Epithelial cell of umbilical artery (primary cell): ENCODE measurements around the gene AGPAT1. TPM values are rescaled to one million over a fixed set of nuclear protein-coding genes. Genes with fewer than 3 reads are reported as not detected.

Source experiments
- total RNA-seq: library from RNA; depleted of rRNA; stranded (reverse); fragments of >200 nt; gene quantifications from 2 replicates; pipeline ENCODE4 v1.2.3, GENCODE V29; 2014

Gene AGPAT1, protein sequence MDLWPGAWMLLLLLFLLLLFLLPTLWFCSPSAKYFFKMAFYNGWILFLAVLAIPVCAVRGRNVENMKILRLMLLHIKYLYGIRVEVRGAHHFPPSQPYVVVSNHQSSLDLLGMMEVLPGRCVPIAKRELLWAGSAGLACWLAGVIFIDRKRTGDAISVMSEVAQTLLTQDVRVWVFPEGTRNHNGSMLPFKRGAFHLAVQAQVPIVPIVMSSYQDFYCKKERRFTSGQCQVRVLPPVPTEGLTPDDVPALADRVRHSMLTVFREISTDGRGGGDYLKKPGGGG
- total RNA-seq: 5.3 and 8.1 TPM in 2 replicates

DNA sequence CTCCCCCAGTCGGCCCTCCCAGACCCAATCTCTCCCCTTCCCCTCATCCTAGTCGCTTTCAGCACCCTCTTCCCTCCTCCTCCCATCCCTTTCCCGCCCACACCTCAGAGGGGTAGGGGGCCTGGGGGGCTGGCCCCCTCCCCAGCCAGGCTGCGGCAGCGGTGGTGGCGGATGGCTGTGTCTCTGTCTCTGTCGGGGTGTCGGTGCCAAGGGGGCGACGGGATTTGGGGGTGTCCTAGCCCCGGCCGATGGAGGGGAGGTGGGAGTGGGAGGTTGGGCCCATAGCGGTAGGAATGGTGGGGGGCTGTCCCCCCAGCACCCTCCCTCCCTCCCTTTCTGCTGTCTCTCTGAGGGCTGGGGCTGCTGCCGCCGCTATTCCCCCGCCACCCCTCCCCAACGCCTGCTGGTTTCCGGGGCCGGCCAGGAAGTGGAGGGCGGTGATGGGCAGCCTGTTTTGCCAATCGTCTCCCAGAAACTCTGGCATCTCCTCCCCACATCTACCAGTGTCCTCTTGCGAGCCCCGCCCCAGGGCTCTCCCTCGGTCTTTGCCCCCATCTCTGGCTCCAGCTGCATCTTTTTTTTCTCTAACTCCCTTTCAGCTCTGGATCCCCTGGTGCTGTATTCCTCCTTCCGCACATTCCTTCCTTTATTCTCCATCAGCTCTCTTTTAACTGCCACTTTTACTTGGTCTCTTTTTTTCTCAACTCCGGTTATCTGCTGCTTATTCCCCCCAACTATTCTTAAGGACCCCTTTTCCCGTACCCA is at the start of gene AGPAT1:
AGPAT1 (minus strand) TSS at position 374 of the 765 bp plus-strand sequence. CDS start 4,588 bp downstream, outside the sequence.

DNA sequence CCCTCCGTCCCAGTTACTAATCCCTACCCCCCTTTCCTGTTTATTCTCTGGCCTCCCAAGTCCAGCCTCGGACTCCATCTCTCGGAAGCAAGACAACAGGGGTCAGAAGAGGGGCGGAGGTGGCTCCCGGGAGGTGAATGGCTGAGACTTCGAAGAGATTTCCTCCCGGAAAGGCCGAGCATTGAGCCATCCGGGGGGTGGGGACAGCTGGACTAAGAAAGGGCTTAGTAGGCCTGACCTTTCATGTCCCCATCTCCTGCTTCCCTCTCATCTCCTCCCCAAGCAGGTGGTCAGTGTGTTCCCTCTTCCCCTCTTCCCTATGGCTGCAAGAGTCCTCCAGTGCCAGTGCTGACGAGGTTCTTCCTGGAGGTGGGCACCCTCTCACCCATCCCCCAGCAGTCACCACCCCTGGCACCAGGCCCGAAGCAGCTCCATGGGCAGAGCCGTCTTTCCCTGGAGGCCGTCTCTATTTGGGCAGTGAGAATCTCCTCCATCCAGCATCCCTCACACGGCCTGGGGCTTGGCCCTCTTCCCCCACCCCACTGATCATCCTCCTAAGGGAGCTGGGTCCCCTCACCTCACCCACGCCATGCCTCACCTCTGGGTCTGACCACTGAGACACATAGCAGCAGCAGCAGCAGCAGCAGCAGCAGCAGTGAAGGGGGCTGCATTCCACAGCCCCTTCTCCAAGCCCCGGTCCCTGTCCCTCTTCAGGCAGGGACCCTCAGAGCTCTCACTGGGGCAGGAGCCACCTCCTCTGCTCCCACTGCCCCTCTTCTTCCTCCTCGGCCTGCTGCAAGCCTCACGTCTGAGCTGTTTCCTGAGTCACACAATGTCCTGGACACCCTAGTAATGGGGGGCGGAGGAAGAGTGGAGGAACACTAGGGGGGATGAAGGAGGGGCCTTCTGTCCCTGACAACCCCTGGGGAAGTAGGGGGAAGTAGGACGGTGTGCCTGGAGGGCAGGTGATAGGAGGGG is 47.7 kb upstream of the AGPAT1 start, which contains the start of gene NOTCH4:
NOTCH4 (minus strand) TSS at position 810 of the 978 bp plus-strand sequence; CDS start at position 671, 139 bp downstream.

DNA sequence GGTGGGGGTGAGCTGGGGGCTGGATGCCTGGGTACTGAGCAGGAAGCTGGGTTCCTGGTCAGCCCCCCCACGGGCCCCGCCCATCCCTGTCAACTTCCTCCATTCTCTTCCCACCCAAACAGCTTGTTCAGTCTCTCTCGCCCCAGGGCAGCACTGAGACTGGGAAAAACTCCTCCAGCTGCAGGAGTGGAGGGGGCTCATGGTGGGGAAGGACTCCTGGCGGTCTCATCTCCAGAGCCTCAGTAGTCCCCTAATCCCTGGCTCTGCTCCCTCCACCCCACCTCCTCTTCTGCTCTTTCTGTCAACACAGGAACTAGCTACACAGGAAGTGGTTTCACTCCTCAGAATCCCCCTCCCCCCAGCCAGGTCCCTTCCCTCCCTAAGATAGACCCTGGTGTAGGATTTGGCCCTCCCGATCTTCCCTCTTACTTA is 16.7 kb upstream of the AGPAT1 start, which contains the start of gene GPSM3:
GPSM3 (minus strand) TSS at position 36 of the 432 bp plus-strand sequence. CDS start 130 bp downstream, outside the sequence.

DNA sequence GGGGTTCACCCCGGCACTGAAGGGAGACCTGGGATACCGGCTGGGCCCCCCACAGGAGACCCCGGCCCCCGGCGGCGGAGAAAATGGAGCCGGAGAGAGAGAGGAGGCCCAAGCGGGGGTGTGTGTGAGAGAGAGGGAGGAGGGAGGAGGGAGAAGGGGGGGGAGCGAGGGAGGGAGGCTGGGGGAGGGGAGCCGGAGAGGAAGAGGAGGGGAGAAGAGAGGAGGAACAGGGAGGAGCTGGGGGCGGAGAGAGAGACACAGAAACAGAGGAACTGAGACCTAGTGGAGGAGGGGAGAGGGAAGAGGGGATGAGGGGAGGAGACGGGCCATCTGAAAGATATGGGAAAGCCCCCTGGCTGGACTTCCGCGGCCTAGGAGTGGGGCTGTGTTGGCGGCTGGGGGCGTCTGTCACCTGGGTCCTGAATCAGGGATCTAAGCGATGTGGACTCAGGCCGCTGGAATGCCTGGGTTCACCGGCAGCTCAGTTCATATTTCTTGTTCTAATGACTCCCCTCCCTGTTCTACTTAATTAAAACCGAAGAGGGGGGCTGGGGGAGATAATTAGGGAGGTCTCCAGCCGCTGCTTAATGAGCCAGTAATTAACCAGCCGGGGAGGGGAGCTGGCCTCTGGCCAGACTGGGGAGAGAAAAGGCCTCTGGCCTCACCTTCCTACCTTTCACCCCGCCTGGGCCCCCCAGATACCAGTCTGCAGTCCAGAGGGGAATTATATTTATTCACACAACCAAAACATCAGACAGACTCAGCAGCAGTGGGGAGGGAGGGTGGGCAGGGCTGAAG is 14.4 kb upstream of the AGPAT1 start, which contains the start of gene PBX2:
PBX2 (minus strand) TSS at position 149 of the 798 bp plus-strand sequence. CDS start 287 bp downstream, outside the sequence.

DNA sequence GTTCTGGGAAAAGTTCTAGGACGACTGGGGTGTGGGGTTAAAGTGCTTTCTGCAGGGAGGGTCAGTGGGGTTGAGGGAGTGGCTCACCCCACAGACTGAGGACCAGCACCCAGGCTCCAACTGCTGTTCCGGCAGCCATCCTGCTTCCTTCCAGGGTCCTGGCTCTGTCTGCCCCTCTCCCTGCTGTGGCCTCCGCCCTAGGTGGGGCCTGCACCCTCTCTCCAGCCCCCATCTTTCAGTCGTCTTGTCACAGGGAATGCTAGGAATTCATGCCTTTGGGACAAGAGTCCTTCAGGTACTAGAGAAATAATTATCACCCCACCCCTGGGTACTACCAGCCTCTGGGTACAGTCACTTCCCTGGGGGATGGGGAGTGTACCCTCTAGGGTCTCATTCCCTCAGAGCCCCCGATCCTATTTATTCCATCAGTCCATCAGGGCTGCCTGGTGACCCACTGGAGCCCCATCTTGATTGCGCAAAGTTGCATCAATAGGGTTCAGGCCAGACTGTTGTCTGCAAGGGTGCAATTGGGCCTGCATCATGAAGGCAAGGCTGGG is 8.3 kb upstream of the AGPAT1 start, which contains the start of gene AGER:
AGER (minus strand) TSS at position 170 of the 557 bp plus-strand sequence; CDS start at position 139, 31 bp downstream.

DNA sequence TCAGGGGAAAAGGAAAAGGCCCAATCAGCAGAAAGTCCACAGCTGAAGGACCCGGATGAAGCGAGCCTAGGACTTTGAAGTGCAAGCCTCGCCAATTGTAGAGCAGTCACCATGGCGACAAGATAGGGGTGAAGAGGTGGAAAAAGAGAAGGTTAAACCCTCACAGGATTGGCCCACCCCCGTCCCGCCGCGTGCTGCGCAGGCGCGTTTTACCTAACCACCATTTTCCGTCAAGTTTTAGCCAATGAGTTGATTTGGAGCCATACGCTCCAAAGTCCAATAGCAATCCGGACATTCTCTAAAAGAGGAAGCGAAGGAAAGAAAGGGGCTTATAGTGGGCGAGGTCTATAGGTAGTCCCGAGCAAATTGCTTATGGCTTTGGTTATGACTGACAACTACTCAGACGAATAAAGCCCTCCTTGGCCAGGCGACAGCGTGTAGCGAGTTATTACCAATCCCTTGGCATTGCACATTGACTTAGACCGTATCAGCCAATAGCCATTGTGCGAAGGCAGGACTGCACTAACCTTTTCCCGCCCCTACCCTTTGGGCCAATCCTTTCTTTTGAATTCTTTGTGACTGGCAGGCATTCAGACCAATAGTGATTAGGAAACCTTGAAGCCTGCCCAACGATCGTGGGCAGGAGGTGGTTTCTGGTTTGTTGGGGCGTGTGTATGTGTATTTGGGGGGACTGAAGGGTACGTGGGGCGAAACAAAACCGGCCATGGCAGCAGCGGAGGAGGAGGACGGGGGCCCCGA is 2.1 kb upstream of the AGPAT1 start, which contains the start of gene RNF5:
RNF5 (plus strand) TSS at position 618 of the 759 bp plus-strand sequence; CDS start at position 725, 107 bp downstream.

DNA sequence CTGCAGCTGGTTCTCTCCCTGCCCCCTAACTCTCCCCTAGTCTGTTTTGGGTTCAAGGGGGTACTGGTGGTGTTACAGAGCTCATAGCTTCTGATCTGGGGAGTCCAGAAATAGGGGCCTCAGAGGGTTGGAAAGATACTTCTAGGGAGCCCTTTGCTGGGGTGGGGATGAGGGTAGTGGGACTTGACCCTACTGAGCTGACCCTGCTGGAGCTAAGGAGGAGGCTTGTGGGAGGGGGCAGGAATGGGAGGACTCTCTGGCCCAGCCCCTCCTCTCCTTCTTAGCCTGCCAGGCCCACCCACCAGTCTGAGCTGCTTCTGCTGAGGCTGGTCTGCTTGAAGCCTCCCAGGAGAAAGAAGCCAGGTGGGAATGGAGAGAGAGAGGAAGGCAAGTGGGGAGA is 11.6 kb downstream of the AGPAT1 start, which contains the start of gene EGFL8:
EGFL8 (plus strand) TSS at position 301 of the 400 bp plus-strand sequence. CDS start 1,571 bp downstream, outside the sequence.

DNA sequence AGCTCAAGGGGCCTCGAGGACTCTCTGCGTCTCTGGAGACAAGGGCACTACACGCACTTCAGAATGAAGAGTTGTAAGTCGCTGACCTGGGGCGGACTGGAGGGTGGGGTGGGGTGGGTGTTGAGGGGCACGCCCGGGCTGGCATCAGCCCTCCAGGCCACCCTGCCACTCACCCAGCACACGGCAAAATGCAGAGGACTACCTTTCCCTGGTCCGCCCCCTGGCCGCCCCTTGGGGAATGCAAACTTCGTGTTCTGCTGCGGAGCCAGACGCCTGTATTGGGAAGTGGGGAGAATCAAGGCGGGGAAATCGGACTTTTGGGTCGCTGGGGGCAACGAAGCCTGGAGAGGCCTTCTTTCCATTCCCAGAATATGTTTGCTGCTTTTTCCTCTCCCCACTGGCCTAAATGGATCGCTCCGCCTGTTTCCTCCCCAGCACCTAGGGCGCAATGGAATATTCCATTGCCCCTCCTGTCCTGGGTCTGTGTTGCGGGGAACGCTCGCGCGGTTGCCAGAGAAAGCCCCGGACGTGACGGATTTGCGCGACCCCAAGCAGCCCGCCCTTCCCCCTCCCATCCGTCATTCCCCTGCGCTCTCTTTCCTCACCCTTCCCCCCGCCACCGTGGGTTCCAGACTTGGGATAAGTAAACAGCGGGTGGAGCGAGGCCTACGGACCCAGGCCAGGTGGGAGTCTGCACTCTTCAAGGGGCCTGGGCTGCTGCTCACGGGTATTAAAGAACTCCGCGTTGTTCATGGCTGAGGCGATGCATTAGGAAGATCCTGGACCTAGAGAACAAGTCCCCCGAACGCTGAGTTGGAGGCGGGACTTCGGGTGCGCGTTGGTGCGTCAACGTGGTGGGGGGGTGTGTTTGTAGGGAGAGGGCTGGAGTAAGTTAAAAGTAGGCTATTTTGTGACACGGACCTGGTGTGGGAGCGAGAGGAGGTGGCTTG is 22.0 kb downstream of the AGPAT1 start, which contains the start of gene PPT2:
PPT2 (plus strand) TSS at position 578 of the 950 bp plus-strand sequence. CDS start 454 bp downstream, outside the sequence.

DNA sequence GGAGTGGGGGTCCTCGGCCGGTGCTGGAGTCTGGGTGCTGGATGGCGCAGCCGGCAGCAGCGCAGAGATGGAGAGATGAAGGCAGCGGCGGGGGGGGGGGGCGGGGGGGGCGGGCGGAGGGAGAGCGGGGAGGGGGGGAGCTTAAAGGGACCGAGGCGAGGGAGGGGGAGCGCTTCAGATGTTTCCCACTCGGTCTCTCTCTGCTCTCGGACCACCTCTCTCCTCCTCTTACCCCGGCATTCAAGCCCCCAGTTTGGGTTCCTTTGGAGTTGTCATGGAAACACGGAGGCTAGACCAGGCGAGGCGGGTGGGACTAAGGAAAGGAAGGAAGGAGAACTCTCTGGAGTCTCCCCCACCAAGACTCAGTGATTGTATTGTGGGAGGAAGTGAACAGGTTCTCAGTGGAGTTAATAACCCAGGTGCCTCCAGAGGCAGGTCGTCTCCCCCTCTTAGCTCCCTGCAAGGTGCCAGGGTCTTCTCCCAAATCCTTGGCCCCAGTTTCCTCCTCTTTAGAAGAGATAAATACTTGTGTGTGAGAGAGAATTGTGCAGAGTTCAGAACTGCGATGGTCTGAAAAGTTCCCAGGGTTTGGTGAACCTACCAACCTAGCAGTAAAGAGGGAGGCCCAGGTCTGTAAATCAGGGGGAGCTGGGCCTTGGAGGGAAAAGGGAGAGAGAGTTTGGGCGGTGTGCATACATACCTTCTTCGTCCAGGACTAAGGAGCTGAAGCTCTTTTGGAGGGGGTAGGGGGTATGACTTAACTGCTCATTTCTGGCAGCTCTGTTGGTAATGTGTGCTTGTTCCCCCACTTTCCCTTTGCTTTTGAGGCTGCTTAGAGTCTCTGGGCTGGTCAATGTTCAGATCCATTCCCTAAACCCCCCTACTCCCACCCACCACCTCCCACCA is 23.8 kb downstream of the AGPAT1 start, which contains the start of gene PRRT1:
PRRT1 (minus strand) TSS at position 77 of the 906 bp plus-strand sequence. CDS start 112 bp downstream, outside the sequence.

DNA sequence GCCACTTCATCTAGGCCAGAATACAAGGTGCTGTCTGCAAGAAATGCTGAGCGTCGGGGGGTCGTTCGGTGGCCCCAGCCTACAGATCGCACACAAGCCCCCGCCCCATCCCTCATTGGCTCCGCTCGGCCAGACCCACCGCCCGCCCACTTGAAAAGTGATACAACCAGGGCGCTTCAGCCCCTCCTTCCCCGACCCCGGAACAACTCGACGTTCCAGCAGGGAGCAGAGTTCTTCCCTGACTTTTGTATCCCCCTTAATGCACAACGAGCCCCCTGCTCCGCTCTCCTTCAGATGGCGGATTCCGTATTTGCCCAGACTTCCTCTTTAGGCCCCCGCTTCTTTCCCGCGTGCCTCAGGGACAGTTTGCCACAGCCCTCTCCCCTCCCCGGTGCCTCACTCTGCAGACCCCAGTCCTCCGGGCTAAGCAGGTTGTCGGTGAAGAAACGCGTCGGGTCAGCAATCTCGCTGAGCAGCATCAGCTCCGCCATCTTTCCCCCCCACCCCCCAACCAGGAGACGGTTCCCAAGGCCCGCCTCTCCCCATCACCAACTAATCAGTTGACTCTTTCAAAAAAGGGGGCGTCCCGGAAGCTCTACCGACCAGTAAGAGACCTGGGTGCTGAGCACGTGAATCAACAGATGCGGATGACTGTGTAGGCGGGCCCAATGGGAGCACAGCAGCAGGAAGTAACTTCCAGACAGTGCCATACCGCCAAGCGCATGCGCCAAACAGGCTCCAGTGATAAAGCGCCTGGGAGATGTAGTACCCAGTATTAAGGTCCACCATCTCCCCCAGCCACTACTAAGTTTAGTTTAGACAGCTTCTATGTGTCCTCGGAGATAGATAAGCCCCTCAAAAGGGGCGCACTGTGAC is 47.9 kb downstream of the AGPAT1 start, which contains the start of gene ATF6B:
ATF6B (minus strand) TSS at position 530 of the 876 bp plus-strand sequence; CDS start at position 491, 39 bp downstream.

Other genes starting within 250 kb of the AGPAT1 start
- not detected in 2 replicates for gene C2, start 248.4 kb downstream of the AGPAT1 start, total RNA-seq
- gene CFB, start 230.0 kb downstream of the AGPAT1 start, total RNA-seq: 1.3 and 7.9 TPM in 2 replicates
- 118 and 128 TPM in 2 replicates for gene NELFE, start 217.1 kb downstream of the AGPAT1 start, total RNA-seq
- gene SKIC2, start 216.9 kb downstream of the AGPAT1 start, total RNA-seq: 33.7 and 49.4 TPM in 2 replicates
- 10.6 and 12.7 TPM in 2 replicates for gene DXO, start 203.9 kb downstream of the AGPAT1 start, total RNA-seq
- 0.65 and 0.91 TPM in 2 replicates for gene C4A, start 194.0 kb downstream of the AGPAT1 start, total RNA-seq
- 0.32 and 1.1 TPM in 2 replicates for gene C4B, start 161.3 kb downstream of the AGPAT1 start, total RNA-seq
- not detected in 2 replicates for gene CYP21A2, start 137.7 kb downstream of the AGPAT1 start, total RNA-seq
- under 0.01 and 0.15 TPM in 2 replicates for gene TNXB, start 66.7 kb downstream of the AGPAT1 start, total RNA-seq
- 15.3 and 15.7 TPM in 2 replicates for gene ATF6B, start 47.8 kb downstream of the AGPAT1 start, total RNA-seq
- gene FKBPL, start 45.8 kb downstream of the AGPAT1 start, total RNA-seq: 7.4 and 9.7 TPM in 2 replicates
- under 0.01 and 0.30 TPM in 2 replicates for gene PRRT1, start 24.1 kb downstream of the AGPAT1 start, total RNA-seq
- gene PPT2, start 21.9 kb downstream of the AGPAT1 start, total RNA-seq: 22.2 and 36.1 TPM in 2 replicates
- 0.65 and 1.4 TPM in 2 replicates for gene EGFL8, start 11.5 kb downstream of the AGPAT1 start, total RNA-seq
- 44.2 and 47.7 TPM in 2 replicates for gene RNF5, start 2.3 kb upstream of the AGPAT1 start, total RNA-seq
- under 0.01 and 0.46 TPM in 2 replicates for gene AGER, start 8.2 kb upstream of the AGPAT1 start, total RNA-seq
- gene PBX2, start 14.1 kb upstream of the AGPAT1 start, total RNA-seq: 48.5 and 59.4 TPM in 2 replicates
- 3.8 and 5.2 TPM in 2 replicates for gene GPSM3, start 16.6 kb upstream of the AGPAT1 start, total RNA-seq
- 42.4 and 52.3 TPM in 2 replicates for gene NOTCH4, start 48.0 kb upstream of the AGPAT1 start, total RNA-seq
- gene TSBP1, start 195.8 kb upstream of the AGPAT1 start, total RNA-seq: not detected in 2 replicates
- gene BTNL2, start 231.1 kb upstream of the AGPAT1 start, total RNA-seq: not detected in 2 replicates